Raji (cell line): ENCODE results near the gene GBP5.
"Not testable (repeated sequence)": the region's sequence is repeated elsewhere in the genome, so short reads cannot be mapped to it uniquely, and the experiment has no call there.

Experiments
- POLR2A ChIP-seq: IDR thresholded peaks from 2 replicates; pipeline ENCODE4 v1.6.1; 2011; ENCODE audit warnings: low read depth, low read length, control low read depth; ENCODE audit not compliant: insufficient read depth

The GBP5 gene

GRCh38 chr1:89272269-89273041 is at the start of gene GBP5:
Gene GBP5, minus strand, starts transcription at chr1:89272860. Its CDS starts 3,305 bp downstream, at chr1:89269555.
- TF ChIP-seq POLR2A, result not testable (repeated sequence)

- no peak for TF ChIP-seq POLR2A
Observed at GRCh38 chr1:89322402-89322801, 49.7 kb upstream of the GBP5 start.

- TF ChIP-seq POLR2A, result no peak
Observed at GRCh38 chr1:89312572-89312971, 39.9 kb upstream of the GBP5 start.

- no peak for TF ChIP-seq POLR2A
Observed at GRCh38 chr1:89311757-89312156, 39.1 kb upstream of the GBP5 start.

GRCh38 chr1:89310976-89311375 is 38.3 kb upstream of the GBP5 start:
- no peak for TF ChIP-seq POLR2A

GRCh38 chr1:89310505-89310904 is 37.8 kb upstream of the GBP5 start:
- no peak for TF ChIP-seq POLR2A

GRCh38 chr1:89309828-89310227 is 37.2 kb upstream of the GBP5 start:
- TF ChIP-seq POLR2A, result no peak

GRCh38 chr1:89306273-89306672 is 33.6 kb upstream of the GBP5 start:
- TF ChIP-seq POLR2A, result no peak

GRCh38 chr1:89305493-89305892 is 32.8 kb upstream of the GBP5 start:
- no peak for TF ChIP-seq POLR2A

GRCh38 chr1:89304572-89305230 is 32.0 kb upstream of the GBP5 start:
- TF ChIP-seq POLR2A, result no peak

- TF ChIP-seq POLR2A, result no peak
Observed at GRCh38 chr1:89302697-89303332, 30.2 kb upstream of the GBP5 start.

GRCh38 chr1:89298461-89298860 is 25.8 kb upstream of the GBP5 start:
- TF ChIP-seq POLR2A, result no peak

GRCh38 chr1:89295187-89295586 is 22.5 kb upstream of the GBP5 start:
- no peak for TF ChIP-seq POLR2A

GRCh38 chr1:89291276-89291675 is 18.6 kb upstream of the GBP5 start:
- no peak for TF ChIP-seq POLR2A

- TF ChIP-seq POLR2A, result no peak
Observed at GRCh38 chr1:89288051-89288340, 15.3 kb upstream of the GBP5 start.
